Activated CD8-positive, alpha-beta T cell treated with anti-CD3 and anti-CD28 coated beads for 36 hours (primary cell): ENCODE results near the gene EIF2B5. TPM values are rescaled to one million over a fixed set of nuclear protein-coding genes. Genes with fewer than 3 reads are reported as not detected.

Experiments used
- ATAC-seq: fragments of 200-7000 bp; cut with Tn5 transposase; one replicate; pipeline ENCODE4 v1.10.0; 2021; ENCODE audit warnings: mild to moderate bottlenecking, moderate library complexity
- CTCF ChIA-PET: fragments of 350-600 bp; sonication (Branson Sonifier 250); formaldehyde crosslinking; loops from one replicate; lab custom pipeline; 2021; ENCODE audit warnings: antibody characterized with exemption; lab: Charles Lee
- POLR2A ChIA-PET: fragments of 350-600 bp; sonication (Branson Sonifier 250); formaldehyde crosslinking; loops from one replicate; lab custom pipeline; 2021; ENCODE audit warnings: antibody characterized with exemption; lab: Charles Lee
- DNase-seq: peaks from one replicate; pipeline ENCODE4 v3.0.0-alpha.2; 2020
- H3K27ac Mint-ChIP-seq: one replicate; pipeline ENCODE4 v1.8.0; 2021; ENCODE audit warnings: mild to moderate bottlenecking, mixed read lengths
- H3K27me3 Mint-ChIP-seq: one replicate; pipeline ENCODE4 v1.8.0; 2021; ENCODE audit warnings: mixed read lengths
- H3K36me3 Mint-ChIP-seq: one replicate; pipeline ENCODE4 v1.8.0; 2021; ENCODE audit warnings: low read depth, mixed read lengths
- H3K4me1 Mint-ChIP-seq: one replicate; pipeline ENCODE4 v1.8.0; 2021; ENCODE audit warnings: low read depth, mixed read lengths
- H3K4me3 Mint-ChIP-seq: one replicate; pipeline ENCODE4 v1.8.0; 2021; ENCODE audit warnings: mild to moderate bottlenecking, moderate library complexity, mixed read lengths
- H3K9me3 Mint-ChIP-seq: one replicate; pipeline ENCODE4 v1.8.0; 2021; ENCODE audit warnings: mixed read lengths
- intact Hi-C: fragments of 100-400 bp; cut with micrococcal nuclease; formaldehyde crosslinking; loops from one replicate; pipeline ENCODE4 v1.10.0; 2022
- total RNA-seq, 2 experiments: library from RNA; stranded (reverse); gene quantifications; one replicate each; pipeline ENCODE4 v1.2.3, GENCODE V29; 2021
- TF ChIP-seq, protein P1 (sequence below): fragments of 200-600 bp; IDR thresholded peaks from one replicate; pipeline ENCODE4 v1.8.0; 2022; ENCODE audit warnings: antibody characterized with exemption, mild to moderate bottlenecking

The EIF2B5 gene
- total RNA-seq, 2 experiments from 2014 or later: 59.9 to 64.0 TPM

DNA sequence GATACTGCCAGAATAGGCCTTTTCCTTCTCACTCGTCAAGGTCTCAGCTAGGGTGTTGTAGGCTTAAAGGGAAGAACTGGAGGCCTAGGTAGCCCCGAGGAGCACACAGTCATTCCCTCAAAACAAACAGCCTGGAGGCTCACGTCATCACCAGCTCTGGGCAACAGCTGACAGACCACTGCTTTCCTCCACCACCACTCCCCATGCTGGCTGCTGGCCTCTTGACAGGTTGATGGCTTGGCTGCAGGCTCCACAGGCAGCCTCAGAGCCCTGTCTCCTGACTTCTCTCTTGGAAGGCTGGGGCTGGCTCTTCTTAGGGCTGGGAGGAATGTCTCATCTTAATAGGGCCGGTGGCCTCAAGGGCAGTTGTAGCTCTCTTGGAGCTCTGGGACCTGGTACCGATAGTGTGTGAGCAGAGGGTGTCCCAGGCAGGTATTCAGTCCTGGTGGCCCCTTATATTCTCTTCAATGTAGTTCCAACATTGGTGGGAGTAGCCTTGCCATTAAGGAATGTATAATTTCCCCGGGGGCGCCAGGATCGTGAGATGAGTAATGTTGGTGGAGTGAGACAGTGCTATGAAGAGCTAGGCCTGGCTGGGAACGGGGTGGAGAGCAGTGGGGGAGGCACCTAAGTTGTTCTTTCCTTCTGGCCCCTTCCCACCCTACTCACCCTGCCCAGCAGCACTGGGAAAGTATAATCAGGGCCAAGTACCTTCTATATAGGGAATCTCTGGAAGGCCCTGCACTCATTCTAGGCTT lies 33.4 kb downstream of the EIF2B5 start:
- ChIA-PET CTCF (no interaction called here), POLR2A (interaction anchor here (1.1 kb wide), 1 partner anchor 31 kb away, joined by 4 read pairs; no protein-coding TSS in a partner anchor)
- Mint-ChIP-seq H3K4me3 (no peak overlapping the region), H3K4me1 (no peaks in the 10 kb centered on the region), H3K36me3 (peaks cover 1% of the 10 kb centered on the region), H3K27me3 (no peaks in the 10 kb centered on the region), H3K9me3 (no peaks in the 10 kb centered on the region), H3K27ac (no peak overlapping the region)
- ATAC-seq: no peak
- intact Hi-C loops: no loop called here
- TF ChIP-seq, protein P1, sequence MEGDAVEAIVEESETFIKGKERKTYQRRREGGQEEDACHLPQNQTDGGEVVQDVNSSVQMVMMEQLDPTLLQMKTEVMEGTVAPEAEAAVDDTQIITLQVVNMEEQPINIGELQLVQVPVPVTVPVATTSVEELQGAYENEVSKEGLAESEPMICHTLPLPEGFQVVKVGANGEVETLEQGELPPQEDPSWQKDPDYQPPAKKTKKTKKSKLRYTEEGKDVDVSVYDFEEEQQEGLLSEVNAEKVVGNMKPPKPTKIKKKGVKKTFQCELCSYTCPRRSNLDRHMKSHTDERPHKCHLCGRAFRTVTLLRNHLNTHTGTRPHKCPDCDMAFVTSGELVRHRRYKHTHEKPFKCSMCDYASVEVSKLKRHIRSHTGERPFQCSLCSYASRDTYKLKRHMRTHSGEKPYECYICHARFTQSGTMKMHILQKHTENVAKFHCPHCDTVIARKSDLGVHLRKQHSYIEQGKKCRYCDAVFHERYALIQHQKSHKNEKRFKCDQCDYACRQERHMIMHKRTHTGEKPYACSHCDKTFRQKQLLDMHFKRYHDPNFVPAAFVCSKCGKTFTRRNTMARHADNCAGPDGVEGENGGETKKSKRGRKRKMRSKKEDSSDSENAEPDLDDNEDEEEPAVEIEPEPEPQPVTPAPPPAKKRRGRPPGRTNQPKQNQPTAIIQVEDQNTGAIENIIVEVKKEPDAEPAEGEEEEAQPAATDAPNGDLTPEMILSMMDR: no peak
- DNase-seq: no peak

- Mint-ChIP-seq H3K9me3 (no peaks in the 10 kb centered on the region), H3K27ac (no peak overlapping the region), H3K27me3 (no peaks in the 10 kb centered on the region), H3K4me1 (peaks cover 5% of the 10 kb centered on the region), H3K4me3 (no peak overlapping the region), H3K36me3 (peaks cover 1% of the 10 kb centered on the region)
- TF ChIP-seq, protein P1: no peak
- ATAC-seq: no peak
- POLR2A ChIA-PET: no interaction called here
- CTCF ChIA-PET: no interaction called here
- DNase-seq: no peak
- intact Hi-C loops: no loop called here
These were observed 35.0 kb downstream of the EIF2B5 start for GRCh38 chr3:184169896-184170875.

GRCh38 chr3:184171562-184171961 lies 36.4 kb downstream of the EIF2B5 start:
- intact Hi-C loops: no loop called here
- Mint-ChIP-seq H3K9me3 (no peaks in the 10 kb centered on the region), H3K27me3 (no peaks in the 10 kb centered on the region), H3K4me3 (no peak overlapping the region), H3K36me3 (peaks cover 1% of the 10 kb centered on the region), H3K27ac (no peak overlapping the region), H3K4me1 (peaks cover 14% of the 10 kb centered on the region)
- no peak for DNase-seq
- ChIA-PET CTCF (no interaction called here), POLR2A (interaction anchor here (0.7 to 1.2 kb wide), 2 partner anchors 11 to 16 kb away, joined by 3 to 5 read pairs; partner anchors contain the start of gene DVL3)
- TF ChIP-seq, protein P1: no peak
- ATAC-seq: no peak

GRCh38 chr3:184172681-184173373 lies 37.7 kb downstream of the EIF2B5 start:
- CTCF ChIA-PET: interaction anchor here (0.7 to 1.7 kb wide), 6 partner anchors 12 to 277 kb away, joined by 3 to 5 read pairs (median 3); no protein-coding TSS in a partner anchor
- DNase-seq: no peak
- intact Hi-C loops: no loop called here
- H3K36me3 Mint-ChIP-seq: peaks cover 7% of the 10 kb centered on the region
- ATAC-seq: no peak
- H3K4me3 Mint-ChIP-seq: no peak overlapping the region
- no peak overlapping the region for H3K27ac Mint-ChIP-seq
- no peaks in the 10 kb centered on the region for H3K9me3 Mint-ChIP-seq
- H3K27me3 Mint-ChIP-seq: no peaks in the 10 kb centered on the region
- POLR2A ChIA-PET: interaction anchor here (0.6 to 3.0 kb wide), 6 partner anchors 13 to 557 kb away, joined by 3 to 12 read pairs (median 4); partner anchors contain the start of gene ABCF3
- TF ChIP-seq, protein P1: no peak
- H3K4me1 Mint-ChIP-seq: peaks cover 25% of the 10 kb centered on the region
